WERI-Rb-1 (cell line): ENCODE results near the gene PYGB.
"Not testable (repeated sequence)": the region's sequence is repeated elsewhere in the genome, so short reads cannot be mapped to it uniquely, and the experiment has no call there.

ENCODE experiments used
- DNase-seq: peaks from one replicate; pipeline ENCODE4 v3.0.0-alpha.2; 2020
- H3K27ac ChIP-seq: fragments of 250-450 bp; sonication (Bioruptor Pico); 2 replicates; pipeline ENCODE4 v1.5.1; 2020; ENCODE audit warnings: mild to moderate bottlenecking, moderate library complexity
- H3K27me3 ChIP-seq: fragments of 250-450 bp; sonication (Bioruptor Pico); 2 replicates; pipeline ENCODE4 v1.5.1; 2021; ENCODE audit warnings: mild to moderate bottlenecking, low read depth, moderate library complexity; ENCODE audit not compliant: insufficient read depth, severe bottlenecking
- H3K36me3 ChIP-seq: fragments of 250-450 bp; sonication (Bioruptor Pico); 2 replicates; pipeline ENCODE4 v1.5.1; 2020; ENCODE audit warnings: mild to moderate bottlenecking, moderate library complexity
- H3K4me3 ChIP-seq: 2 replicates; pipeline ENCODE4 v1.5.1; 2011; ENCODE audit warnings: low read depth, mild to moderate bottlenecking, control low read depth, low read length
- H3K9me3 ChIP-seq: fragments of 250-450 bp; sonication (Bioruptor Pico); 2 replicates; pipeline ENCODE4 v1.5.1; 2021; ENCODE audit warnings: mild to moderate bottlenecking, moderate library complexity; ENCODE audit not compliant: severe bottlenecking
- CTCF ChIP-seq: IDR thresholded peaks from 2 replicates; pipeline ENCODE4 v1.5.1; 2011; ENCODE audit warnings: low read depth, mild to moderate bottlenecking, control low read depth, inconsistent platforms, low read length

PYGB gene

GRCh38 chr20:25308671-25309394 lies 60.9 kb downstream of the PYGB start:
- H3K27ac ChIP-seq = no peak overlapping the region
- H3K27me3 ChIP-seq = no peaks in the 10 kb centered on the region
- TF ChIP-seq CTCF = no peak
- no peak for DNase-seq
- peaks cover 13% of the 10 kb centered on the region for H3K36me3 ChIP-seq
- H3K4me3 ChIP-seq = no peak overlapping the region
- no peaks in the 10 kb centered on the region for H3K9me3 ChIP-seq

- Histone ChIP-seq H3K4me3 (no peak overlapping the region), H3K36me3 (peaks cover 17% of the 10 kb centered on the region), H3K27me3 (no peaks in the 10 kb centered on the region), H3K27ac (no peak overlapping the region), H3K9me3 (no peaks in the 10 kb centered on the region)
- no peak for TF ChIP-seq CTCF
- DNase-seq = no peak
These were observed 61.7 kb downstream of the PYGB start for GRCh38 chr20:25309395-25310267.

GRCh38 chr20:25310268-25310920 lies 62.5 kb downstream of the PYGB start:
- H3K27me3 ChIP-seq = no peaks in the 10 kb centered on the region
- DNase-seq = peak; percentile 49
- TF ChIP-seq CTCF = peak; percentile 72
- H3K9me3 ChIP-seq = no peaks in the 10 kb centered on the region
- no peak overlapping the region for H3K4me3 ChIP-seq
- peaks cover 17% of the 10 kb centered on the region for H3K36me3 ChIP-seq
- no peak overlapping the region for H3K27ac ChIP-seq

- no peaks in the 10 kb centered on the region for H3K27me3 ChIP-seq
- DNase-seq = no peak
- no peak overlapping the region for H3K4me3 ChIP-seq
- peaks cover 17% of the 10 kb centered on the region for H3K36me3 ChIP-seq
- no peaks in the 10 kb centered on the region for H3K9me3 ChIP-seq
- no peak overlapping the region for H3K27ac ChIP-seq
- no peak for TF ChIP-seq CTCF
These were observed 63.2 kb downstream of the PYGB start for GRCh38 chr20:25310921-25311728.

GRCh38 chr20:25312716-25313115 lies 64.8 kb downstream of the PYGB start:
- H3K27me3 ChIP-seq, H3K27ac ChIP-seq, DNase-seq, H3K4me3 ChIP-seq, H3K9me3 ChIP-seq: not testable (repeated sequence)
- peaks cover 18% of the 10 kb centered on the region for H3K36me3 ChIP-seq
